Cortex of kidney (tissue), 1 donor: ENCODE measurements around the gene ZNF777.

ENCODE experiments used
- DNase-seq: peaks from one replicate; lab custom pipeline; 2025; lab: John Stamatoyannopoulos, UW

Gene ZNF777

GRCh38 chr7:149476791-149477190 lies 15.9 kb upstream of the ZNF777 start:
- no peak for DNase-seq

GRCh38 chr7:149475121-149476045 lies 14.5 kb upstream of the ZNF777 start:
- DNase-seq: no peak

- DNase-seq: no peak
Observed at GRCh38 chr7:149474309-149475120, 13.7 kb upstream of the ZNF777 start.

- no peak for DNase-seq
Observed at GRCh38 chr7:149473251-149473650, 12.4 kb upstream of the ZNF777 start.

GRCh38 chr7:149471289-149471953 lies 10.6 kb upstream of the ZNF777 start:
- no peak for DNase-seq

- DNase-seq: no peak
Observed at GRCh38 chr7:149469806-149470205, 8.9 kb upstream of the ZNF777 start.

- DNase-seq: no peak
Observed at GRCh38 chr7:149468208-149468607, 7.3 kb upstream of the ZNF777 start.

- no peak for DNase-seq
Observed at GRCh38 chr7:149467321-149467859, 6.5 kb upstream of the ZNF777 start.

- no peak for DNase-seq
Observed at GRCh38 chr7:149466364-149466763, 5.5 kb upstream of the ZNF777 start.

GRCh38 chr7:149463500-149464161 lies 2.8 kb upstream of the ZNF777 start:
- DNase-seq: no peak

- DNase-seq: no peak
Observed at GRCh38 chr7:149462101-149462520, 1.2 kb upstream of the ZNF777 start.

GRCh38 chr7:149459540-149460452 lies 1.1 kb downstream of the ZNF777 start:
- no peak for DNase-seq

GRCh38 chr7:149459201-149459539 lies 1.7 kb downstream of the ZNF777 start:
- DNase-seq: no peak

GRCh38 chr7:149458235-149458634 lies 2.6 kb downstream of the ZNF777 start:
- DNase-seq: no peak

GRCh38 chr7:149457766-149458165 lies 3.1 kb downstream of the ZNF777 start:
- DNase-seq: no peak

- DNase-seq: no peak
Observed at GRCh38 chr7:149456506-149457421, 4.1 kb downstream of the ZNF777 start.

- DNase-seq: no peak
Observed at GRCh38 chr7:149455175-149455950, 5.5 kb downstream of the ZNF777 start.

GRCh38 chr7:149454750-149455149 lies 6.1 kb downstream of the ZNF777 start:
- no peak for DNase-seq

GRCh38 chr7:149454006-149454405 lies 6.9 kb downstream of the ZNF777 start:
- no peak for DNase-seq
